NCI-H2081 treated with DMSO at 0.1 percent for 48 hours (cell line): ENCODE results near the gene PBXIP1.
A peak's percentile ranks its signal among the peaks of the same experiment; 100 is the strongest.

Experiments
- DNase-seq: peaks from one replicate; lab custom pipeline; 2025; lab: John Stamatoyannopoulos, UW

The PBXIP1 gene

DNA sequence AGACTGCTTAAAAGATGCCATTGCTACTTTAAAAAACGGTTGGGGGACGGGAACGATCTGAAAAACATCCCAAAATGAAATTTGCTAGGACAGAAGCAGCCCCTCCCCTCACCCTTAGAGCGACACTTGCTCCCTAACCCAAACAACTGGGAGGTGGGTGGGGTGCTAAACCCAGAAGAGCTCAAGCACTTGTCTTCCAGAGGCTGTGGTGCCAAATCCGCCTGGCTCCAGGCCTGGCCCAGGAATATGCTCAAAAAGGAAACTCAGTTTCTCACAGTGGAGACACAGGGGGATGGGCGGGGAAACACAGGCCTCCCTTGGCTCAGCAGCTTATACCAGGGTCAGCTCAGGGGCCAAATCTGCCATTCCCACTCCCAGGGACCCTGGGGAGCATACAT, 644 bp upstream of the PBXIP1 start:
- no peak for DNase-seq

GRCh38 chr1:154955039-154955717, 721 bp downstream of the PBXIP1 start:
- DNase-seq, result no peak

DNA sequence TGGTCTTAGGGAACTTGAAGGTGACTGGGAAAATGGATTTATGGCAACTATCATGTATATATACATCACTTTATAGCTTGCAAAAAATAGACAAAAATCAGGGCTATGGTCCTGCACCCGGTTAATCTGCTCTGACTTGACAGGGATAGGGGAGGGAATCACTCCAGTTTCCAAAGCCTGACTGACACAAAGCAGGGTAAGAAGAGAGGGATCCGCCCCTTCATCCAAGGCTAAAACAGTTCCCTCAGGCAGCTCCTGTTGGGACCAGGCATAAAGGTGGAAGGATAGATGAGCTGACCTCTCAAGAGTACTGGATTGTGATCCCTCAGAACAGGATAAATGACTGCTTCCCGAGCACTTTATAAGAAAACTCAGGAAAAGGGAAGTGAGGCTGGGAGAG, 1.4 kb downstream of the PBXIP1 start:
- no peak for DNase-seq

GRCh38 chr1:154953611-154954038, 2.3 kb downstream of the PBXIP1 start:
- DNase-seq, result no peak

DNA sequence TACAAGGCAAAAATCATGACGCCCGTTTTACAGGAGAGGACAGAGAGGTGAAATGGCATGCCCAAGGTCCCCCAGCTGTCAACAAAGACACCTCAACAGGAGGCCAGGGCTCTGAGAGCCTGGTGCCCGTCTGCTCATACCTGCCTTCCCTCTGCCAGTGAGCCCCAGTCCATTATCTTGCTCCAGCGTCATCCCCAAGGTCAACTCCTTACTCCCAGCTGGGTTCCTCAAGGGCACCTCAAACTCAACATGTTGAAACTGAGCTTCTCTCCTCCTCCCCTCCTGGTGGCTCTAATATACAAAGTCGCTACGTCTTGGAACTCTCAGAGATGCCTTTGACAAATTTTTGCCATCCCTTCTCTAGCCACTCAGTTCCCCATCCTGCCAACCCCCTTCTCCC, 3.2 kb downstream of the PBXIP1 start:
- no peak for DNase-seq

DNA sequence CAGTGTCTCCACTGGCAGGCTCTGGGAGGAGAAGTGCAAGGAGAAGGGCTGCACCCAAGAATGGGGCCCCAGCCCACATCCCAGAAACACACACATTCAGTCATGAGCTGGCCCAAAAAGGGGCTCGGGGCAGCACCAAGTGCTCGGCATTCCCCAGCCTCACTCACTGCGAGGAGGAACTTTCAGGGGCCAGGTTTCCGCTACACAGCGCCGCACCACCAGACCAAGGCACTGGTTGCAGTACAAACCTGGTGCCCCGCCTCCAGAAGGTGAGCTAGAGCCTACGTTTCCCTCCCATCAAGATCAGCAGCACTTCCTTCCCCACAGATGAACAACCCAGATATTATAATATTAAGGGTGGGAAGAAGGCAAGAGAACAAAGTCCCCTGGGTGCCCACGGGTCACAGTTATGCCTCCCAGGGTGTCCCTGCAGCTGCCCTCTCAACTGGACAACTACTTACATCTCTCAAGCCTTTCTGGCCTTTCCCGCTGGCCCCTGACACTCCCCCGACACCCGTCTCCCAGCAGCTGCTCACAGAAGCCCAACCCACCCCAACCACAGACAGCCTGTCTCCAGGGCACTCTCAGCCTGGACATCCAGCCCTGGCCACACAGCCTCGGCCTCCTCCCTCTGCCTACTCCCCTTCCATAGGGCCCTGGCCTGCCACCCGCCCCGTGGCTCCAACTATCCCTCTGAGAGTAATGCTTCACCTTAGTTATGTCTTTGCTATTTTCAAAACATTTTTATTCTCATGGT, 3.8 kb downstream of the PBXIP1 start:
- no peak for DNase-seq

- no peak for DNase-seq
Measured at GRCh38 chr1:154948079-154948478, 7.8 kb downstream of the PBXIP1 start.

DNA sequence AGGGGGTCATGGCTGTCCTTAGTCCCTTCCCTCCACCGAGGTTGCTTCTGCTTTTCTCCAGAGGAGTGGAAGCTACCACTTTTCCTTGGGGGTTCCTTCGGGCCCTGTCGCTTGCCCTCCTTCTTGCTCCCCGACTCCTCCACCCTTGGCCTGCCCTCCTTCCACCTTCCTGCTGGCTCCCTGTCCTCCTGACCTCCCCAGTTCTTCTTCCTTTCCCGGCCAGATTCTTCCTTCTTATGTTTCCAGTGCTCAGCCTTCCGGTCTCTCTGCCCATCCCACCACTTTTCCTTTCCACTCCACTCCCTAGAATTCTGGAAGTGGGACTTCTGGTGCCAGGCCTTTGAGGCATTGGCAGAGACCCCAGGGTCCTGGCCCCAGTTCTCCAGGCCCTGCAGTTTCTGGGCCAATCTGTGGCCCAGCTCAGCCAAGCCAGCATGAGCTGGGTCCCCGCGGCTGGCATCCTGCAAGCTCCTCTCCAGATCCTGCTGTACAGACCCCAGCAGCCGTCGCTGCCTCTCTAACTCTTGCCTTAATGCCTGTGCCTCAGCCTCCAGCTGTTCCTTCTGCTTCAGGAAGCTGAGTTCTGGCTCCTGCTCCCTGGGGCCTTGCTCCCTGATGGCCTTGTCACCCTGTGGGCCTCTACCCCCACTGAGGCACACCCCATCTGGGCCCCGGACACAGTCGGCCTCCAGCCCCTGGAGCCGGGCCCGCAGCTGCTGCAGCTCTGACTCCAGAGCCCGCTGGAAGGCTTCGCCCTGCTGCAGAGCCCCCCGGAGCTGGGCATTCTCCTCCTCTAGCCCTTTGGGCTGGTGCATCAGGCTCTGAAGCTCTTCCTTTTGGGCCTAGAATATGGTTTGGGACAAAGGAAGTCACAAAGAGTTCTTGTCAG, 9.7 kb downstream of the PBXIP1 start:
- no peak for DNase-seq

DNA sequence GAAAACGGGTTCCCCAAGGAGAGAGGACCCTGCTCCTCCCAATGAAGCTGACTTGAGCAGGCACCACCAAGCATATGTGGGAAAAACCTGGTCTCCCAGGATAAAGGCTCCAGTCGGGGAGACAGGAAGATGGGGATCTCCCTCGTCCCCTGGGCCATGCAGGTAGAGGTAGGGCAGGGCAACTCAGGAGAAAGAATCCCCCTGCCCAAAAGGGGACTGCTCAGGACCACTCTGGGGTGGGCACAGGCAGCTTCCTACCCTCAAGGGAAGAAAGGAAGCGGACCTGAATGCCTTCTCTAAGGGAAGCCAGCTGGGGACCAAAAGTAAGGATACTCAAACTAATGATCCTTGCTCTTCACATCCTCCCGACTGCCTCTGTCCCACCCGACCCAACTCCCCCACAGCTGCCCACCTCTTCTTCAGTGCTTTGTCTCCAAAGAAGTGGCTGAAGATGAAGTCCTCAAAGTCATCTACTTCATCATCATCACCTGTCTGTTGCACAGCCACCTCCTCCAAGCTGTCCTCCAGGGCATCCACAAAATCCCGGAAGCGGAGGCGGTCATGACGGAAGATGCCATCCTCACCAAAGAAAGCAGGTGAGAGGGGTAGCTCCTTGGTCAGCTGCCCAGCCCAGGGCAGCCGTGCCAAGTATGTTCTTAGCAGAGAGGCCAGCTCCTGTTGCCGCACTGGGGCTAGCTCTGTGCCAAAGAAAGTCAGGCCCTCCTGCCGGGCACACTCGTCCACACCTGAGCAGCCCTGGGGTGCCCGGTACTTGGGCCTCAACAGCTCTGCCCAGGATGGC, 10.5 kb downstream of the PBXIP1 start:
- DNase-seq, result no peak

DNA sequence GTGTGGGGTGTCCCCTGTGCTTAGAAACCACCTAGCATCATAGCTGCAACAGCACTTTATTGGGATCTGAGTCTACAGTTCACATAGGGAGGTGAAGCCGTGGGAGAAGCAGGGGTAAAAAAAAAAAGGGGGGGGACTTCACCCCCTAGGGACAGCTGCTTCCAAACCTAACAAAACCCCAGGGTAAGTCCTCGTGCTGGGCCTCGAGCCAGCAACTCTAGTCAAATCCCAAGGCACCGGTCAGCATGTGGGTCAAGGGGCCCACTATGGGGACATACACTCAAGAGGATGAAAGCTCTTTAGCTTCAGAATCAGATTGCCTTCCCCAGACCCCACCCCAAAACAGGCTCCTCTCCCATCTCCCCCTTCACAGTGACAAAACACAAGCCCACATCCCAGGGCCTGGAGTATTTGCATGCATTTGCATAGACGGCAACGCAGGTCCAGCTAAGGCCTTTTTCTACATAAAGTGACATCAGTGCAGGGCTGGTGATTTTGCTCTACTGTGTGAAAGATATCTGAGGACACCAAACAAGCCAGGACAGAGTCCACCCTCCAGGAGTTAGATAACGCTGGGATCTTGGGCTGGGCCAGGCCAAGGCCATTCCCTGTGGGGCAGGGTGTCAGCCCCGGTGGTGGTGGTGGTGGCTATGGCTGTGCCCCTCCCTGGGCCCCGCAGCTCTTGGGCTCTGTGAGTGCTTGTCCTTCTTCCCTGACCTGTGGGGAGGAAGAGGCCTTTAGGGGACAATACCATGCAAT, 11.3 kb downstream of the PBXIP1 start:
- DNase-seq, result no peak

GRCh38 chr1:154943649-154944400, 12.1 kb downstream of the PBXIP1 start:
- no peak for DNase-seq

- DNase-seq, result no peak
Measured at GRCh38 chr1:154941333-154942013, 14.4 kb downstream of the PBXIP1 start.

DNA sequence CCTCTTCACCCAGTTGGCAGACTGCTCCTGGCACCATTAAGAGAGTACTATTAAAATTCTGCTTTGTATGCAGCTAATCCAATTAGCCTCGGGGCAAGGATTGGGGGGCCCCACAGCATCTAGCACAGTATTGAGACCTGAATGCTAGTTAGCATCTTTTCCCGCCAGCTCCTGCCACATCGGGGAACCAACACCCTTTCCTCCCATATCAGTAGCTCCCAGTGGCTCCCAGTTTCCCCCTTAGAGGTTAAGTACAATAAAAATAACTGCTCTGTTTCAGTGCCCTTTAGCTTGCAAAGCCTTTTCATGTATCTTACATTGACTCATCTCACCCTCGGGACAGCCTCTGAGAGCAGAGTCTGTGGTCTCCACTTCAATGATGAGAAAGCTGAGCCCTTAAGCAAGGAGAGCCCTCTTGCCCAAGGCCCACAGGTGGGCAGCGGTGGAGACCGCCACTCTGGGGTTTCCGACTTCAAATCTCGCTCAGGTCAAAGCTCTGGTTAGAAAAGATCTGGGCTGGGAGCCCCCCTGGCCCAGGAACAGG, 15.2 kb downstream of the PBXIP1 start:
- DNase-seq, result no peak

DNA sequence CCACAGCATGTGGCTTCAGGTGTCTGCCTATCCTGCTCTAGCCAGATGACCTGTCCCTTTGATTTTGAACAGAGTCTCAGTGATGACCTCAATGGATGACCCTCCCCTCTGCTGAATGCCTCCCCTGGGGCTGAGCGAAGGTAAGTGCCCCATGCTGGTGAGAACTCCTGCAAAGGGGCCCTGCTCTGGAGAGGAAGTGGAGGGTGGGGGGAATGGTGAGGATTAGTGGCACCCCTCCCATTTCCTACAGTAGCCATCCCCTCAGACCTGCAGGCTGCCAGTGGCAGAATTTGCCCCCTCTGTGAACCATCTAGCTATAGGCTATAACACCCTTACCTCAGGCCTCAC, 15.7 kb downstream of the PBXIP1 start:
- DNase-seq, result no peak

DNA sequence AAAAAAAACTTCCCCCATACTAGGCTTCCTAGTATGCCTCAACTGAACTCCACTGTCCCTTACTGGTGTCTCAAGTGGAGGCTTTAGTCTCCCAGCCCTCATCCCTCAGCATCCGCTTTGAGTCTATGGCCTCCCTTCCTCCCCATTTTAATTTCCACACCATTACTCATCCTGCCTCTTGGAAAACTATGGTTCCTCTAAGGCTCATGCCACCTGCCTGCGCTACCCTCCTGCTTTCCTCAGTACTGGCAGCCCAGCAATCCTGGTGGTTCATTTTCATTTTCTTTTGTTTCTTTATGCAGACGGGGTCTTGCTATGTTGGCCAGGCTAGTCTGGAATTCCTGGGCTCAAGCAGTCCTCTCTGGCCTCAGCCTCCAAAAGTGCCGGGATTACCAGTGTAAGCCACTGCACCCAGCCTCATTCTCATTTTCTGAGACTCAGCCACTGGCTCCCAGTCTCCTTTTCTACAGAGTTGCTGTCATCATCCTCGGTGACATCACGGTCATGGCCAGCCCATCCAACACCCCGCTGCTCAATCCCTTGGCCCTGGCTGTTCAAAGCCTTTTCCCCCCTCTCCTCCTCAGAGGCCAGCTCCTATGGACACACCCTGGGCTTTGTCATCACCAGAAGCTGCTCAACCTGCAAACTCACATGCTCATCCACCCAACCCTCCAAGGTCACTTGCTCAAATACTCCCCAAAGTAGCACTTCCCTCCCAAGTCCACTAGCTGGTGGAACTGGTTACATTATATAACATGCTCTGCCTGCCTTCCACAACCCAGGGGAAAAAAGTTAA, 17.1 kb downstream of the PBXIP1 start:
- no peak for DNase-seq

DNA sequence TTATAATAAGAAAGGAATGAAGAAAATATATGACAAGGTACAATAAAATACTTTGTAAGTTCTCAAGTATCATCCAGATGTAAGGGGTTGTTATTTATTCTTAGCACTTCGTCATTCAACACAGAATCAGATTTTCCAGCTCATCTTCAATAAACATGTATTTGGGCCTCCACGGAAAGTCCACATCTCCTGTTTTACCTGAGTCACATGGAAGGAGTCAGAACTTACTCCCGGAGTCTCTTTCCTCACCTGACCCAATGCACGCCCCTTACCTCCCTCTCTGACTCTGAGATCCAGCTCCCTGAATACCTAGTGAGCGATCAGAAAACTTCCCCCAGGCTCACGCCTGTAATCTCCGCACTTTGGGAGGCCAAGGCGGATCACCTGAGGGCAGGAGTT, 17.9 kb downstream of the PBXIP1 start:
- no peak for DNase-seq

GRCh38 chr1:154937085-154937987, 18.6 kb downstream of the PBXIP1 start:
- DNase-seq, result peak; percentile 92
